ENCODE data around the gene KLHDC9. TPM values are rescaled to one million over a fixed set of nuclear protein-coding genes. Genes with fewer than 3 reads are reported as not detected.

Gene KLHDC9
- total and polyA plus RNA-seq, 9 of the 15 experiments (the other 6 are each of a cell fraction or from before 2014, with no cell fraction given): not detected

- TF ChIP-seq, protein P1, sequence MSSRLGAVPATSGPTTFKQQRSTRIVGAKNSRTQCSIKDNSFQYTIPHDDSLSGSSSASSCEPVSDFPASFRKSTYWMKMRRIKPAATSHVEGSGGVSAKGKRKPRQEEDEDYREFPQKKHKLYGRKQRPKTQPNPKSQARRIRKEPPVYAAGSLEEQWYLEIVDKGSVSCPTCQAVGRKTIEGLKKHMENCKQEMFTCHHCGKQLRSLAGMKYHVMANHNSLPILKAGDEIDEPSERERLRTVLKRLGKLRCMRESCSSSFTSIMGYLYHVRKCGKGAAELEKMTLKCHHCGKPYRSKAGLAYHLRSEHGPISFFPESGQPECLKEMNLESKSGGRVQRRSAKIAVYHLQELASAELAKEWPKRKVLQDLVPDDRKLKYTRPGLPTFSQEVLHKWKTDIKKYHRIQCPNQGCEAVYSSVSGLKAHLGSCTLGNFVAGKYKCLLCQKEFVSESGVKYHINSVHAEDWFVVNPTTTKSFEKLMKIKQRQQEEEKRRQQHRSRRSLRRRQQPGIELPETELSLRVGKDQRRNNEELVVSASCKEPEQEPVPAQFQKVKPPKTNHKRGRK (tag; IDR thresholded peaks at IDR 0.05): no peak
- no peak for TF ChIP-seq ZNF696 (CRISPR knock-in tag; conservative IDR thresholded peaks at IDR 0.05)
- TF ChIP-seq ZNF707 (CRISPR knock-in tag; conservative IDR thresholded peaks at IDR 0.05): no peak
- TF ChIP-seq IRF9 (tag; IDR thresholded peaks at IDR 0.05): no peak
- TF ChIP-seq ATF3 (IDR thresholded peaks at IDR 0.05): no peak
- no peak for TF ChIP-seq ATF3 (CRISPR knock-in tag; conservative IDR thresholded peaks at IDR 0.05)
- no peak for TF ChIP-seq ZNF23 (CRISPR knock-in tag; IDR thresholded peaks at IDR 0.05)
- TF ChIP-seq, protein P2, sequence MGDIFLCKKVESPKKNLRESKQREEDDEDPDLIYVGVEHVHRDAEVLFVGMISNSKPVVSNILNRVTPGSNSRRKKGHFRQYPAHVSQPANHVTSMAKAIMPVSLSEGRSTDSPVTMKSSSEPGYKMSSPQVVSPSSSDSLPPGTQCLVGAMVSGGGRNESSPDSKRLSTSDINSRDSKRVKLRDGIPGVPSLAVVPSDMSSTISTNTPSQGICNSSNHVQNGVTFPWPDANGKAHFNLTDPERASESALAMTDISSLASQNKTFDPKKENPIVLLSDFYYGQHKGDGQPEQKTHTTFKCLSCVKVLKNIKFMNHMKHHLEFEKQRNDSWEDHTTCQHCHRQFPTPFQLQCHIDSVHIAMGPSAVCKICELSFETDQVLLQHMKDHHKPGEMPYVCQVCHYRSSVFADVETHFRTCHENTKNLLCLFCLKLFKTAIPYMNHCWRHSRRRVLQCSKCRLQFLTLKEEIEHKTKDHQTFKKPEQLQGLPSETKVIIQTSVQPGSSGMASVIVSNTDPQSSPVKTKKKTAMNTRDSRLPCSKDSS (IDR thresholded peaks at IDR 0.05; ENCODE audit: low read depth, partially characterized antibody): peak; percentile 59
- no peak for TF ChIP-seq CREBBP (IDR thresholded peaks at IDR 0.05; ENCODE audit: low read depth, low read length)
- TF ChIP-seq CHCHD3 (CRISPR knock-in tag; IDR thresholded peaks at IDR 0.05): no peak
- TF ChIP-seq MECOM (CRISPR knock-in tag; IDR thresholded peaks at IDR 0.05): no peak
- no peak for TF ChIP-seq PTTG1 (tag; IDR thresholded peaks at IDR 0.05; ENCODE audit: low read depth)
- TF ChIP-seq, protein P3, sequence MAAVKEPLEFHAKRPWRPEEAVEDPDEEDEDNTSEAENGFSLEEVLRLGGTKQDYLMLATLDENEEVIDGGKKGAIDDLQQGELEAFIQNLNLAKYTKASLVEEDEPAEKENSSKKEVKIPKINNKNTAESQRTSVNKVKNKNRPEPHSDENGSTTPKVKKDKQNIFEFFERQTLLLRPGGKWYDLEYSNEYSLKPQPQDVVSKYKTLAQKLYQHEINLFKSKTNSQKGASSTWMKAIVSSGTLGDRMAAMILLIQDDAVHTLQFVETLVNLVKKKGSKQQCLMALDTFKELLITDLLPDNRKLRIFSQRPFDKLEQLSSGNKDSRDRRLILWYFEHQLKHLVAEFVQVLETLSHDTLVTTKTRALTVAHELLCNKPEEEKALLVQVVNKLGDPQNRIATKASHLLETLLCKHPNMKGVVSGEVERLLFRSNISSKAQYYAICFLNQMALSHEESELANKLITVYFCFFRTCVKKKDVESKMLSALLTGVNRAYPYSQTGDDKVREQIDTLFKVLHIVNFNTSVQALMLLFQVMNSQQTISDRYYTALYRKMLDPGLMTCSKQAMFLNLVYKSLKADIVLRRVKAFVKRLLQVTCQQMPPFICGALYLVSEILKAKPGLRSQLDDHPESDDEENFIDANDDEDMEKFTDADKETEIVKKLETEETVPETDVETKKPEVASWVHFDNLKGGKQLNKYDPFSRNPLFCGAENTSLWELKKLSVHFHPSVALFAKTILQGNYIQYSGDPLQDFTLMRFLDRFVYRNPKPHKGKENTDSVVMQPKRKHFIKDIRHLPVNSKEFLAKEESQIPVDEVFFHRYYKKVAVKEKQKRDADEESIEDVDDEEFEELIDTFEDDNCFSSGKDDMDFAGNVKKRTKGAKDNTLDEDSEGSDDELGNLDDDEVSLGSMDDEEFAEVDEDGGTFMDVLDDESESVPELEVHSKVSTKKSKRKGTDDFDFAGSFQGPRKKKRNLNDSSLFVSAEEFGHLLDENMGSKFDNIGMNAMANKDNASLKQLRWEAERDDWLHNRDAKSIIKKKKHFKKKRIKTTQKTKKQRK (IDR thresholded peaks at IDR 0.05; ENCODE audit: borderline replicate concordance, low read depth, low read length): no peak
- TF ChIP-seq PTRF (tag; IDR thresholded peaks at IDR 0.05): no peak
- TF ChIP-seq, protein P4, sequence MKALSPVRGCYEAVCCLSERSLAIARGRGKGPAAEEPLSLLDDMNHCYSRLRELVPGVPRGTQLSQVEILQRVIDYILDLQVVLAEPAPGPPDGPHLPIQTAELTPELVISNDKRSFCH (CRISPR knock-in tag; IDR thresholded peaks at IDR 0.05): no peak
- TF ChIP-seq, protein P4 (tag; IDR thresholded peaks at IDR 0.05): no peak
- no peak for TF ChIP-seq POLR2H (tag; IDR thresholded peaks at IDR 0.05; ENCODE audit: low read depth)
- no peak for TF ChIP-seq RBM22 (IDR thresholded peaks at IDR 0.05; ENCODE audit: low read depth, low read length, poor library complexity, severe bottlenecking)
Observed at GRCh38 chr1:161131523-161132409, 33.6 kb downstream of the KLHDC9 start (continued).

All from K562 (cell line).